Activated CD8-positive, alpha-beta memory T cell treated with anti-CD3 and anti-CD28 coated beads, Interleukin-2, amount 10 ng/mL, durations not matched to agents 7 days and 5 days (primary cell): ENCODE measurements around the gene PARVB. TPM values are rescaled to one million over a fixed set of nuclear protein-coding genes. Genes with fewer than 3 reads are reported as not detected.
A peak's percentile ranks its signal among the peaks of the same experiment; 100 is the strongest.

Experiments
- ATAC-seq: fragments of 150-1000 bp; cut with Tn5 transposase; one replicate; pipeline ENCODE4 v1.10.0; 2021; ENCODE audit warnings: moderate library complexity
- CTCF ChIA-PET: fragments of 350-600 bp; sonication (Branson Sonifier 250); formaldehyde crosslinking; loops from one replicate; lab custom pipeline; 2021; ENCODE audit warnings: antibody characterized with exemption; lab: Charles Lee
- DNase-seq: peaks from one replicate; pipeline ENCODE4 v3.0.0-alpha.2; 2020
- H3K27ac Mint-ChIP-seq: one replicate; pipeline ENCODE4 v1.8.0; 2021; ENCODE audit warnings: mild to moderate bottlenecking, mixed read lengths
- H3K27me3 Mint-ChIP-seq: one replicate; pipeline ENCODE4 v1.8.0; 2021; ENCODE audit warnings: mixed read lengths
- H3K36me3 Mint-ChIP-seq: one replicate; pipeline ENCODE4 v1.8.0; 2021; ENCODE audit warnings: mild to moderate bottlenecking, mixed read lengths
- H3K4me1 Mint-ChIP-seq: one replicate; pipeline ENCODE4 v1.8.0; 2021; ENCODE audit warnings: mixed read lengths
- H3K4me3 Mint-ChIP-seq: one replicate; pipeline ENCODE4 v1.8.0; 2021; ENCODE audit warnings: mild to moderate bottlenecking, moderate library complexity, mixed read lengths
- H3K9me3 Mint-ChIP-seq: one replicate; pipeline ENCODE4 v1.8.0; 2022; ENCODE audit warnings: low read depth, mixed read lengths
- total RNA-seq, 2 experiments: library from RNA; stranded (reverse); gene quantifications; one replicate each; pipeline ENCODE4 v1.2.3, GENCODE V29; 2021

The PARVB gene
- total RNA-seq, 2 experiments from 2014 or later = 56.9 to 66.9 TPM

DNA sequence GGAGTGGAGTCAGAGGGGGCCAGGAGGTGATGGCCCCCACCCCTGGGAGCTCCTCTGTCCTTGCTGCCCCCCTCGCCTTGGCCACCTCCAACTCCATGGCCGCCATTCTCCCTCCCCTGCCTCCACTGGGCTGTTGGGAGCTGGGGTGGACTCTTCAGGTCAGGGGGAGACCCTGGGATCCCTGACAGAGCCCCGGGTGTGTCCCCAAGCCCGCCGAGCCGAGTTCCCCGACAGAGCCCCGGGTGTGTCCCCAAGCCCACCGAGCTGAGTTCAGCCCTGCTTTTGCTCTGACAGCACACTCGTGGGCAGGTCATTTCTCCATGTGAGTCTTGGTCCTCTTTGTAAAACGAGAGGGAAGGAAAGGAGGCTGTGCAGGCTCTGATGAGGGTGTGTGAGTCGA, 143.4 kb downstream of the PARVB start:
- ATAC-seq (no peak), DNase-seq (no peak)
- Mint-ChIP-seq H3K9me3 (no peaks in the 10 kb centered on the region), H3K27me3 (no peaks in the 10 kb centered on the region), H3K36me3 (no peaks in the 10 kb centered on the region), H3K27ac (no peak overlapping the region), H3K4me3 (no peak overlapping the region), H3K4me1 (no peaks in the 10 kb centered on the region)
- CTCF ChIA-PET = no interaction called here

- ATAC-seq (no peak), DNase-seq (no peak)
- H3K36me3 Mint-ChIP-seq = no peaks in the 10 kb centered on the region
- no peak overlapping the region for H3K27ac Mint-ChIP-seq
- CTCF ChIA-PET = no interaction called here
- no peak overlapping the region for H3K4me3 Mint-ChIP-seq
- no peaks in the 10 kb centered on the region for H3K9me3 Mint-ChIP-seq
- H3K4me1 Mint-ChIP-seq = no peaks in the 10 kb centered on the region
- H3K27me3 Mint-ChIP-seq = no peaks in the 10 kb centered on the region
These were observed 144.1 kb downstream of the PARVB start for GRCh38 chr22:44168206-44168605.

DNA sequence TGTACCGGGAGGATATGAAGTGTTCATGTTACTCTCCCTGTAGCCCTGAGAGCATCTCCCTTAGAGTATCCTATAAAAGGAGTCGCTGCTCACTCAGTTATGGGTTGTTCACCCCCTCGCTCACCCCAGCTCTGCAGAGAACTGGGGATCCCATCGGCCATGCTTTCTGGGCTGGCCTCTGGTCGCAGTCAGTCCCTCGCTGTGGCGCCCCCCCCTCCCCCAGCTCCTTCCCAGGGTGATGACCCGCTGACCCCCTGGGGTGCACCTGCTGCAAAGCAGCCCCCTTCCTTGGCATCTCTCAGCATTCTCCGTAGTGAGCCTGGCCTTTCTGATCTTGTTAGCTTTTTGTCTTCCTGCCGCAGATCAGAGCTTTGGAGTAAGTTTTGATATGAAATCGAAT, 146.4 kb downstream of the PARVB start:
- Mint-ChIP-seq H3K9me3 (no peaks in the 10 kb centered on the region), H3K4me3 (no peak overlapping the region), H3K36me3 (no peaks in the 10 kb centered on the region), H3K4me1 (no peaks in the 10 kb centered on the region), H3K27ac (no peak overlapping the region), H3K27me3 (no peaks in the 10 kb centered on the region)
- DNase-seq (no peak), ATAC-seq (no peak)
- CTCF ChIA-PET = no interaction called here

- DNase-seq = no peak
- Mint-ChIP-seq H3K9me3 (no peaks in the 10 kb centered on the region), H3K36me3 (no peaks in the 10 kb centered on the region), H3K4me3 (no peak overlapping the region), H3K27ac (no peak overlapping the region), H3K4me1 (no peaks in the 10 kb centered on the region), H3K27me3 (no peaks in the 10 kb centered on the region)
- ATAC-seq = no peak
- CTCF ChIA-PET = no interaction called here
These were observed 147.5 kb downstream of the PARVB start for GRCh38 chr22:44171561-44171960.

GRCh38 chr22:44172370-44173108, 148.4 kb downstream of the PARVB start:
- CTCF ChIA-PET = no interaction called here
- Mint-ChIP-seq H3K9me3 (no peaks in the 10 kb centered on the region), H3K36me3 (no peaks in the 10 kb centered on the region), H3K4me3 (no peak overlapping the region), H3K4me1 (no peaks in the 10 kb centered on the region), H3K27me3 (no peaks in the 10 kb centered on the region), H3K27ac (no peak overlapping the region)
- ATAC-seq (no peak), DNase-seq (no peak)

- CTCF ChIA-PET = no interaction called here
- no peaks in the 10 kb centered on the region for H3K27me3 Mint-ChIP-seq
- no peak for ATAC-seq
These were observed 149.1 kb downstream of the PARVB start for GRCh38 chr22:44173154-44173553.

DNA sequence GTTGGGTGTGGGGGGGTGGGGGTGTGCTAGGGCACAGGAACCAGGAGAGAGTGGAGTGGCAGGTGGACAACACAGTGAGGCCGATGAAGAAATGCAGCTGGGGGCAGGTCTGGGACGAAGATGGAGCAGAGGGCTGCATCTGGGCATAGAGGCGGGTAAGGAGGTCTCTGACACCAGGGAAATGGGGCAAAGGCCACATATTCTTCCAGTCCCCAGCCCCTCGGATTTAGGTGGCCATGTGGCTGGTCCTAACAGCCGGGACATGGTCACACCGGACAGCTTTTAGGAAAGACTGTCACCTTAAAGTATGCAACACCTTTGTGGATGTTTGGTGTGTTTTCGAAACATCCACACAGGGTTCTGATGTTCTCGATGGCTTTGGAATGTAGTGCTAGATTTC, 151.6 kb downstream of the PARVB start:
- ATAC-seq (no peak), DNase-seq (no peak)
- Mint-ChIP-seq H3K4me3 (no peak overlapping the region), H3K27ac (no peak overlapping the region), H3K36me3 (no peaks in the 10 kb centered on the region), H3K4me1 (peaks cover 6% of the 10 kb centered on the region), H3K27me3 (peaks cover 5% of the 10 kb centered on the region), H3K9me3 (no peaks in the 10 kb centered on the region)
- CTCF ChIA-PET = no interaction called here

More at GRCh38 chr22:44173154-44173553, 149.1 kb downstream of the PARVB start:
- Mint-ChIP-seq H3K4me3 (no peak overlapping the region), H3K4me1 (no peaks in the 10 kb centered on the region), H3K27ac (no peak overlapping the region), H3K9me3 (no peaks in the 10 kb centered on the region), H3K36me3 (no peaks in the 10 kb centered on the region)
- DNase-seq = no peak

GRCh38 chr22:44179196-44179988, 155.3 kb downstream of the PARVB start:
- no peaks in the 10 kb centered on the region for H3K9me3 Mint-ChIP-seq
- H3K27ac Mint-ChIP-seq = no peak overlapping the region
- H3K36me3 Mint-ChIP-seq = peaks cover 8% of the 10 kb centered on the region
- ATAC-seq (no peak), DNase-seq (no peak)
- H3K4me3 Mint-ChIP-seq = no peak overlapping the region
- peaks cover 5% of the 10 kb centered on the region for H3K27me3 Mint-ChIP-seq
- CTCF ChIA-PET = interaction anchor here (0.9 to 1.5 kb wide), 3 partner anchors 98 to 186 kb away, joined by 3 read pairs; no protein-coding TSS in a partner anchor
- H3K4me1 Mint-ChIP-seq = peaks cover 25% of the 10 kb centered on the region

GRCh38 chr22:44179989-44180705, 156.0 kb downstream of the PARVB start:
- ATAC-seq (no peak), DNase-seq (no peak)
- H3K4me1 Mint-ChIP-seq = peaks cover 28% of the 10 kb centered on the region
- CTCF ChIA-PET = interaction anchor here (0.9 to 3.0 kb wide), 5 partner anchors 15 to 187 kb away, joined by 3 to 12 read pairs (median 3); no protein-coding TSS in a partner anchor
- H3K9me3 Mint-ChIP-seq = no peaks in the 10 kb centered on the region
- H3K27ac Mint-ChIP-seq = peak overlapping the region; percentile 95
- peaks cover 10% of the 10 kb centered on the region for H3K36me3 Mint-ChIP-seq
- peak overlapping the region; percentile 78 for H3K4me3 Mint-ChIP-seq
- H3K27me3 Mint-ChIP-seq = peaks cover 5% of the 10 kb centered on the region

DNA sequence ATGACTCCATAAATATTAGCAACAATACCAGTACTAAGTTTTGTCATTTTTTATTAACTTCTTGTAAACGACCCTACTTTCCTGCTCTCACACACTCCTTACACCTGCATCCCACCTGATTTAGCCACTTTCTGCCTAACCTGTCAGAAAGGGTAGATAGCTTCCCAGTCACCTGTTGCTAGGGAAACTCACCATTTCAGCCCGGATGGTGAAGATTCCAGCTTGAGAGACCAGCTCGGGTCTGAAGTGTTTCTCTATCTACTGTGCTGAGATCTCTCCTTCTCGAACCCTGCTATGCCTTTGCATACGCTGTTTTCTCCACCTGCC, 156.6 kb downstream of the PARVB start, which contains the start of gene PARVG:
PARVG (plus strand) TSS at position 220 of the 327 bp plus-strand sequence. CDS start 2,405 bp downstream, outside the sequence.
- Mint-ChIP-seq H3K27me3 (peaks cover 5% of the 10 kb centered on the region), H3K4me1 (peaks cover 28% of the 10 kb centered on the region), H3K9me3 (no peaks in the 10 kb centered on the region), H3K36me3 (peaks cover 14% of the 10 kb centered on the region), H3K4me3 (peak within 1 kb of the TSS; percentile 78), H3K27ac (peak within 1 kb of the TSS; percentile 95)
- CTCF ChIA-PET = interaction anchor here (1.2 to 3.0 kb wide), 3 partner anchors 15 to 187 kb away, joined by 3 to 12 read pairs (median 8); no protein-coding TSS in a partner anchor
- DNase-seq (peak; percentile 79), ATAC-seq (peak; percentile 31)

DNA sequence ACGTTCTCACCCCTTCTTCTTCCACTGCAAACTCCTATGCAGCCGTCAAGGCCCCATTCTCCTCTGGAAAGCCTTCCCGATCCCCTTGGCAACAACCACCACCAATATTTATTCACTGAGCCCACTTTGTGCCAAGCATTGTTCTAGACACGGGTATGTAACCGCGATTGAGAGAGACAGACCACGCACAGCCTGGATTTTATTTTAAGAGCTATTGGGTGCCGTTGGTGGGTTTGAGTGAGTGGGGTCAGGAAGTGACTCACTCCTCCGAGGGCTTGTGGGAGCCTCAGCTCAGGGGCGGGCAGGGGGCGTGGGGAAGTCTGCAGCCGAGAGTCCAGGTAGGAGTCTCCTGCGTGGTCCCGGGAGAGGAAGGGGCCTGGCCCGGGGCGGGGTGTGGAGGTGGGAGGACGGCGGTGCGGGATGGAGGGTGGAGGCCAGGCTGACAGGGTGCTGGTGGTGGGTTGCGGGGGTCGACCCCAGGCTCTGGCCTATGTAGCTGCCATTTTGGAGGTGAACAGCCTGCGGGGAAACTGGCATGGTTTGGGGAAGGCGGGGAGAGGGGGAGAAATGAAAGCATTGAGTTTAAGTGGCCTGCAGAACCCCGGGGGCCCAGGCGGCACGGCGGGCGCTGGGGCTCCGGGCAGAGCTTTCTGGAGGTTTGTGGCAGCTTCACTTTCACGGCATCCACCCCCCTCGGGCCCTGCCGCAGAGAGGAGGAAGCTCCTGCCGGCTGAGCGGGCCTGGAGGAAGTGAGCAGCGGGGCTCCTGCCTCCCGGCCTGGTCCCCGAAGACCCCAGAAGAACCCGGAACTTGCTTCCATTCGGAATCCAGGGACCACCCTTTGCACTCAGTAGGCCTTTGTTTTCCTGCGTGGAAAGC, 157.2 kb downstream of the PARVB start:
- Mint-ChIP-seq H3K36me3 (peaks cover 15% of the 10 kb centered on the region), H3K4me3 (peak overlapping the region; percentile 78), H3K27ac (peak overlapping the region; percentile 95), H3K9me3 (no peaks in the 10 kb centered on the region), H3K27me3 (peaks cover 5% of the 10 kb centered on the region), H3K4me1 (peaks cover 28% of the 10 kb centered on the region)
- ATAC-seq = peak; percentile 69
- peak; percentile 84 for DNase-seq
- CTCF ChIA-PET = interaction anchor here (1.0 to 3.0 kb wide), 3 partner anchors 14 to 188 kb away, joined by 3 to 12 read pairs (median 8); no protein-coding TSS in a partner anchor

DNA sequence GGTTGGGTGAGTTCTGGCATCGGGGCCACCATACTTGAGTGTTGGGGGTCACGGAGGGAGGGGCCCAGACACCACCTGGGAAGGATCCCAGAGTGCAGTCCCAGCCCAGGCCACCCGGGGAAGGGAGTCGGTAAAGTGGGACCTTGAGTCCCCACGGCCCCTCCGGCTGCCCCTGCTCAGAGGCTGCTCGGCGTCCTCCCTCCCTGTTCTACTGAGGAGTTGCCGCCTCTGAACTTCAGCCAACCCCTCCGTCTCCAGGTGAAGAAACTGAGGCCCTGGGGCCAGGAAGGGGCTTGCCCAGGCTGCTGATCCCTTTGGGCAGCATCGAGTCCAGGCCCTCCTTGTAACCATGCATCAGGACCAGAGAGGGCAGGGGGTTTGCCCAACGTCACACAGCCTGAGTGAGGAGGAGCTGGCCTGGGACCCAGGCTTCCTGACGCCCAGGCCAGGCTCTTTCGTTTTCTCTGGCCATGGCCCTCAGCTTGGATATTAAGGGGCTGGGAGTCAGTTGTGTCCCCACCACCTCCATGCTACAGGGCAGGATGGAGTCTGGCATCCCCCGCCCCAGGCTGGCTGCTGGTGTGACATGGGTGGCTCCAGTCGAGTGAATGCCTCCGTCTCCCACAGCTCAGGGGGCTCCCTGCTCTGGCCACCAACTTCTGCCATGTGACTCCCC, 157.9 kb downstream of the PARVB start:
- Mint-ChIP-seq H3K36me3 (peaks cover 18% of the 10 kb centered on the region), H3K4me1 (peaks cover 28% of the 10 kb centered on the region), H3K9me3 (no peaks in the 10 kb centered on the region), H3K27ac (peak overlapping the region; percentile 95), H3K4me3 (peak overlapping the region; percentile 78), H3K27me3 (peaks cover 5% of the 10 kb centered on the region)
- DNase-seq (peak; percentile 64), ATAC-seq (peak; percentile 31)
- CTCF ChIA-PET = interaction anchor here (1.0 to 3.0 kb wide), 5 partner anchors 14 to 501 kb away, joined by 3 to 12 read pairs (median 3); no protein-coding TSS in a partner anchor
